Immature natural killer cell (primary cell): ENCODE measurements around the gene ZSCAN9. TPM values are rescaled to one million over a fixed set of nuclear protein-coding genes. Genes with fewer than 3 reads are reported as not detected.
A peak's percentile ranks its signal among the peaks of the same experiment; 100 is the strongest.

Experiments used
- DNase-seq, 3 donors: peaks; one replicate each; pipeline ENCODE4 v3.0.0; 2022; ENCODE audit warnings: mixed read lengths in 1 of 3
- H3K27ac Mint-ChIP-seq, 6 donors: one replicate each; pipeline ENCODE4 v1.8.0; 2020; ENCODE audit warnings: mixed read lengths in 6 of 6, mild to moderate bottlenecking in 5 of 6, inconsistent platforms in 4 of 6, moderate library complexity in 3 of 6
- H3K27me3 Mint-ChIP-seq, 3 donors: one replicate each; pipeline ENCODE4 v1.8.0; 2020 to 2021; ENCODE audit warnings: low read depth in 3 of 3, mild to moderate bottlenecking in 3 of 3, mixed read lengths in 3 of 3, moderate library complexity in 3 of 3, inconsistent platforms in 1 of 3
- H3K36me3 Mint-ChIP-seq, 3 donors: one replicate each; pipeline ENCODE4 v1.8.0; 2020; ENCODE audit warnings: mixed read lengths in 3 of 3, inconsistent platforms in 2 of 3, mild to moderate bottlenecking in 2 of 3
- H3K4me1 Mint-ChIP-seq, 2 donors: one replicate each; pipeline ENCODE4 v1.8.0; 2020; ENCODE audit warnings: inconsistent platforms in 2 of 2, mild to moderate bottlenecking in 2 of 2, mixed read lengths in 2 of 2, moderate library complexity in 1 of 2
- H3K4me3 Mint-ChIP-seq, 5 donors: one replicate each; pipeline ENCODE4 v1.8.0; 2020; ENCODE audit warnings: mild to moderate bottlenecking in 5 of 5, mixed read lengths in 5 of 5, inconsistent platforms in 3 of 5, moderate library complexity in 3 of 5
- H3K9me3 Mint-ChIP-seq, 6 donors: one replicate each; pipeline ENCODE4 v1.8.0; 2020; ENCODE audit warnings: mild to moderate bottlenecking in 6 of 6, mixed read lengths in 6 of 6, inconsistent platforms in 4 of 6, moderate library complexity in 3 of 6
- polyA plus RNA-seq, 3 donors: library from polyadenylated mRNA; unstranded; fragments of 300-500 nt; fragmentation: Illumina TruSeq; gene quantifications; one replicate each; pipeline ENCODE4 v1.2.3, GENCODE V29; 2021

ZSCAN9 gene
- polyA plus RNA-seq, 3 donors from 2014 or later = 5.3 to 18.4 (median 8.1) TPM

GRCh38 chr6:28211840-28212509 is 13.1 kb upstream of the ZSCAN9 start:
- DNase-seq = no peak
- peaks cover 48 to 55% (median 54%) of the 10 kb centered on the region in 3 donors for H3K27me3 Mint-ChIP-seq

GRCh38 chr6:28212510-28213212 is 12.4 kb upstream of the ZSCAN9 start:
- H3K9me3 Mint-ChIP-seq = peaks cover 0 to 7% (median 0%) of the 10 kb centered on the region in 6 donors
- H3K27me3 Mint-ChIP-seq = peaks cover 45 to 55% (median 51%) of the 10 kb centered on the region in 3 donors
- DNase-seq = peak in 1 of 3 donors; percentile 13
- H3K4me1 Mint-ChIP-seq = peaks cover 19 to 26% of the 10 kb centered on the region in 2 donors
- H3K4me3 Mint-ChIP-seq = peak overlapping the region in 3 of 5 donors; percentile 12 to 23 (median 18)
- peaks cover 0 to 3% (median 0%) of the 10 kb centered on the region in 3 donors for H3K36me3 Mint-ChIP-seq
- H3K27ac Mint-ChIP-seq = no peak overlapping the region

More at GRCh38 chr6:28211840-28212509, 13.1 kb upstream of the ZSCAN9 start:
- Mint-ChIP-seq H3K4me1 (peaks cover 25 to 32% of the 10 kb centered on the region in 2 donors), H3K9me3 (peaks cover 0 to 10% (median 0%) of the 10 kb centered on the region in 6 donors), H3K36me3 (peaks cover 0 to 3% (median 0%) of the 10 kb centered on the region in 3 donors), H3K4me3 (peak overlapping the region in 3 of 5 donors; percentile 12 to 23 (median 18)), H3K27ac (no peak overlapping the region)

GRCh38 chr6:28213213-28213523 is 11.9 kb upstream of the ZSCAN9 start:
- peak overlapping the region in 1 of 5 donors; percentile 11 for H3K4me3 Mint-ChIP-seq
- peaks cover 42 to 50% (median 46%) of the 10 kb centered on the region in 3 donors for H3K27me3 Mint-ChIP-seq
- peaks cover 0 to 3% (median 0%) of the 10 kb centered on the region in 3 donors for H3K36me3 Mint-ChIP-seq
- peaks cover 0 to 5% (median 0%) of the 10 kb centered on the region in 6 donors for H3K9me3 Mint-ChIP-seq
- peaks cover 14 to 21% of the 10 kb centered on the region in 2 donors for H3K4me1 Mint-ChIP-seq
- H3K27ac Mint-ChIP-seq = no peak overlapping the region
- DNase-seq = no peak

GRCh38 chr6:28215425-28215824 is 9.7 kb upstream of the ZSCAN9 start:
- Mint-ChIP-seq H3K36me3 (peaks cover 0 to 3% (median 0%) of the 10 kb centered on the region in 3 donors), H3K27ac (no peak overlapping the region), H3K4me1 (peaks cover 20 to 24% of the 10 kb centered on the region in 2 donors), H3K9me3 (peaks cover 0 to 2% (median 0%) of the 10 kb centered on the region in 6 donors), H3K4me3 (no peak overlapping the region), H3K27me3 (peaks cover 23 to 41% (median 33%) of the 10 kb centered on the region in 3 donors)
- no peak for DNase-seq

GRCh38 chr6:28217890-28218289 is 7.2 kb upstream of the ZSCAN9 start:
- Mint-ChIP-seq H3K4me1 (peaks cover 9 to 11% of the 10 kb centered on the region in 2 donors), H3K4me3 (peak overlapping the region; percentile 54 to 96 (median 90)), H3K27me3 (peaks cover 17 to 30% (median 20%) of the 10 kb centered on the region in 3 donors), H3K36me3 (no peaks in the 10 kb centered on the region), H3K27ac (peak overlapping the region in 1 of 6 donors; percentile 40), H3K9me3 (peaks cover 0 to 2% (median 0%) of the 10 kb centered on the region in 6 donors)
- no peak for DNase-seq

GRCh38 chr6:28218312-28219248 is 6.5 kb upstream of the ZSCAN9 start:
- H3K36me3 Mint-ChIP-seq = no peaks in the 10 kb centered on the region
- peaks cover 0 to 2% (median 0%) of the 10 kb centered on the region in 6 donors for H3K9me3 Mint-ChIP-seq
- peak overlapping the region in 5 of 6 donors; percentile 4 to 87 (median 60) for H3K27ac Mint-ChIP-seq
- peak; percentile 44 to 57 (median 49) for DNase-seq
- H3K4me3 Mint-ChIP-seq = peak overlapping the region; percentile 84 to 96 (median 90)
- H3K4me1 Mint-ChIP-seq = peaks cover 7 to 9% of the 10 kb centered on the region in 2 donors
- H3K27me3 Mint-ChIP-seq = peaks cover 14 to 30% (median 22%) of the 10 kb centered on the region in 3 donors

GRCh38 chr6:28220257-28221133 is 4.6 kb upstream of the ZSCAN9 start:
- H3K27ac Mint-ChIP-seq = no peak overlapping the region
- H3K36me3 Mint-ChIP-seq = no peaks in the 10 kb centered on the region
- H3K4me1 Mint-ChIP-seq = peaks cover 18 to 23% of the 10 kb centered on the region in 2 donors
- DNase-seq = no peak
- H3K9me3 Mint-ChIP-seq = peaks cover 0 to 2% (median 0%) of the 10 kb centered on the region in 6 donors
- peaks cover 14 to 27% (median 16%) of the 10 kb centered on the region in 3 donors for H3K27me3 Mint-ChIP-seq
- H3K4me3 Mint-ChIP-seq = peak overlapping the region in 1 of 5 donors; percentile 84

- Mint-ChIP-seq H3K4me1 (peaks cover 21 to 42% of the 10 kb centered on the region in 2 donors), H3K27ac (peak overlapping the region; percentile 47 to 89 (median 78)), H3K27me3 (peaks cover 6 to 13% (median 8%) of the 10 kb centered on the region in 3 donors), H3K36me3 (peaks cover 6 to 24% (median 14%) of the 10 kb centered on the region in 3 donors), H3K4me3 (peak overlapping the region; percentile 90 to 97 (median 95)), H3K9me3 (no peaks in the 10 kb centered on the region)
- DNase-seq = no peak
Measured at GRCh38 chr6:28224131-28225055, 682 bp upstream of the ZSCAN9 start.

GRCh38 chr6:28226460-28226859 is 1.4 kb downstream of the ZSCAN9 start:
- Mint-ChIP-seq H3K9me3 (no peaks in the 10 kb centered on the region), H3K4me1 (peaks cover 21 to 41% of the 10 kb centered on the region in 2 donors), H3K4me3 (peak overlapping the region; percentile 90 to 97 (median 95)), H3K36me3 (peaks cover 10 to 37% (median 20%) of the 10 kb centered on the region in 3 donors), H3K27me3 (peaks cover 1 to 11% (median 5%) of the 10 kb centered on the region in 3 donors), H3K27ac (peak overlapping the region in 1 of 6 donors; percentile 24)
- DNase-seq = no peak

GRCh38 chr6:28232785-28233184 is 7.7 kb downstream of the ZSCAN9 start:
- no peaks in the 10 kb centered on the region for H3K9me3 Mint-ChIP-seq
- H3K4me3 Mint-ChIP-seq = no peak overlapping the region
- H3K27ac Mint-ChIP-seq = no peak overlapping the region
- peaks cover 0 to 5% (median 0%) of the 10 kb centered on the region in 3 donors for H3K27me3 Mint-ChIP-seq
- H3K4me1 Mint-ChIP-seq = peaks cover 0 to 6% of the 10 kb centered on the region in 2 donors
- peaks cover 17 to 66% (median 39%) of the 10 kb centered on the region in 3 donors for H3K36me3 Mint-ChIP-seq
- no peak for DNase-seq

GRCh38 chr6:28235912-28236452 is 10.9 kb downstream of the ZSCAN9 start:
- peaks cover 0 to 4% (median 0%) of the 10 kb centered on the region in 3 donors for H3K27me3 Mint-ChIP-seq
- no peak for DNase-seq
- H3K9me3 Mint-ChIP-seq = no peaks in the 10 kb centered on the region
- no peak overlapping the region for H3K27ac Mint-ChIP-seq
- no peaks in the 10 kb centered on the region for H3K4me1 Mint-ChIP-seq
- H3K4me3 Mint-ChIP-seq = no peak overlapping the region
- peaks cover 10 to 43% (median 35%) of the 10 kb centered on the region in 3 donors for H3K36me3 Mint-ChIP-seq
